Measurements from ENCODE around the gene UBA6. TPM values are rescaled to one million over a fixed set of nuclear protein-coding genes. Genes with fewer than 3 reads are reported as not detected.
A peak's percentile ranks its signal among the peaks of the same experiment; 100 is the strongest.

The UBA6 gene
- total RNA-seq, 1 donor from 2014 or later: 69.2 TPM

DNA sequence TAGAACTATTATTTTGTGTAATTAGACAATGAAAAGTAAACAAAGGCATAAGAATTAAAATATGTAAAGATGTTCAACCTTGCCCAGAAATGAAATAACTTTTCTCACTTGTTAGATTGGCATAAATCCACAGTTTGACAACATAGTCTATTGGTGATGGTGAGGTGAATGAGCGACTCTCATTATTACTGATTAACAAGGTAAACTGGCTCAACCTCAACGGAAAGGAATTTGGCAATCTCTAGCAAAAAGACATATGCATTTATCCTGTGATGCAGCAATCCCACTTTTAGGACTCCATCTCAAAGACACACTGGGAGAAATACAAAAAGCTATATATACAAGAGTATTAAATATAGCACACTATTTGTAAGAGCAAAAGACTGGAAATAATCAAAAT lies 22.3 kb downstream of the UBA6 start:
- peak; percentile 39 for DNase-seq (ENCODE audit: low read depth)
- TF ChIP-seq, protein P1, sequence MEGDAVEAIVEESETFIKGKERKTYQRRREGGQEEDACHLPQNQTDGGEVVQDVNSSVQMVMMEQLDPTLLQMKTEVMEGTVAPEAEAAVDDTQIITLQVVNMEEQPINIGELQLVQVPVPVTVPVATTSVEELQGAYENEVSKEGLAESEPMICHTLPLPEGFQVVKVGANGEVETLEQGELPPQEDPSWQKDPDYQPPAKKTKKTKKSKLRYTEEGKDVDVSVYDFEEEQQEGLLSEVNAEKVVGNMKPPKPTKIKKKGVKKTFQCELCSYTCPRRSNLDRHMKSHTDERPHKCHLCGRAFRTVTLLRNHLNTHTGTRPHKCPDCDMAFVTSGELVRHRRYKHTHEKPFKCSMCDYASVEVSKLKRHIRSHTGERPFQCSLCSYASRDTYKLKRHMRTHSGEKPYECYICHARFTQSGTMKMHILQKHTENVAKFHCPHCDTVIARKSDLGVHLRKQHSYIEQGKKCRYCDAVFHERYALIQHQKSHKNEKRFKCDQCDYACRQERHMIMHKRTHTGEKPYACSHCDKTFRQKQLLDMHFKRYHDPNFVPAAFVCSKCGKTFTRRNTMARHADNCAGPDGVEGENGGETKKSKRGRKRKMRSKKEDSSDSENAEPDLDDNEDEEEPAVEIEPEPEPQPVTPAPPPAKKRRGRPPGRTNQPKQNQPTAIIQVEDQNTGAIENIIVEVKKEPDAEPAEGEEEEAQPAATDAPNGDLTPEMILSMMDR (conservative IDR thresholded peaks at IDR 0.05; ENCODE audit: low read depth, low read length): no peak
- H3K4me3 ChIP-seq (ENCODE audit: low read depth, low read length): no peak overlapping the region

DNA sequence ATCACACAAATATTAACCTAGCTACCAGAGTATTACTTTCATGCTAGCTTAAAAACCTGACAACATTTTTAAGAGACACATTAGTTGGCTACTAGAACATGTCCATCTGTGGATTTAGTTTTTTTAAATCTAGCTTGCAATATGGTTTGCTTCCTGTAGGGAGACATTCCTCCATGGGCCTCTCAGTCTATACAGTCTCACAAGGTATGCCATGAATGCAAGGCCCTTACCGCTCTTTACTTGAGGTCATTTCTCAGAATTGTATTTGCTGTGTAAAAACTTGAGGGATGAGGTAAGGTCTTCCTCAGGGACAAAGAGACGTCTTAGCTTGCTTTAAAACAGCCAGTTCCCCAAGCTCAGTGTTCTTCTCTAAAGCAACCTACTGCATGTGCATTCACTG lies 26.9 kb downstream of the UBA6 start:
- no peak overlapping the region for H3K4me3 ChIP-seq (ENCODE audit: low read depth, low read length)
- DNase-seq (ENCODE audit: low read depth): no peak
- TF ChIP-seq, protein P1 (conservative IDR thresholded peaks at IDR 0.05; ENCODE audit: low read depth, low read length): no peak

DNA sequence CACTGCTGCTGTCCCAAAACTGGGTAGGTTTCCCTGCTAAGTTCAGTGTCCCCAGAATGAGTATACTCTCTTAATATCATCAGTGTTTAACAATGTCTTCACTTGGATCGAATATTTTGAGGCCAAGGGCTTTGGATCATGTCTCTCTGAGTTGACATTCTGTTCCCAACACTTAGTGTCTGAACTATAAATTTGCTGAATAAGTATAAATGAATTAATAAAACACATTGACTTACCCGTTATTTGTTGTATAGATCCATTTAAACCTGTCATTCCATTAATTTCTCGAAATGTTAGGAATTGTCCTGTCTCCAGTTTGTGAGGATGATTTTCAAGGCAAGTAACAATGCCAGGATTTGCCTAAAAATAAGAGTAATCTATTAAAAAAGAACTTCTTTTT lies 32.6 kb downstream of the UBA6 start:
- DNase-seq (ENCODE audit: low read depth): no peak
- H3K4me3 ChIP-seq (ENCODE audit: low read depth, low read length): no peak overlapping the region
- TF ChIP-seq, protein P1 (conservative IDR thresholded peaks at IDR 0.05; ENCODE audit: low read depth, low read length): no peak

DNA sequence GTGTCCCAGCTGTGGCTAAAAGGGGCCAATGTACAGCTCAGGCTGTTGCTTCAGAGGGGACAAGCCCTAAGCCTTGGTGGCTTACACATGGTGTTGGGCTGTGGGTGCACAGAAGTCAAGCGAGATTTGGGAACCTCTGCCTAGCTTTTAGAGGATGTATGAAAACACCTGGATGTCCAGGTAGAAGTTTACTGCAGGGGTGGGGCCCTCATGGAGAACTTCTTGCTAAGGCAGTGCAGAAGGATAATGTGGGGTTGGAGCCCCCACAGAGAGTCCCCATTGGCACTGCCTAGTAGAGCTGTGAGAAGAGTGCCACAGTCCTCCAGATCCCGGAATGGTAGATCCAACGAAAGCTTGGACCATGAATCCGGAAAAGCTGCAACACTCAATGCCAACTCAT lies 40.5 kb downstream of the UBA6 start:
- DNase-seq (ENCODE audit: low read depth): no peak
- TF ChIP-seq, protein P1 (conservative IDR thresholded peaks at IDR 0.05; ENCODE audit: low read depth, low read length): no peak

DNA sequence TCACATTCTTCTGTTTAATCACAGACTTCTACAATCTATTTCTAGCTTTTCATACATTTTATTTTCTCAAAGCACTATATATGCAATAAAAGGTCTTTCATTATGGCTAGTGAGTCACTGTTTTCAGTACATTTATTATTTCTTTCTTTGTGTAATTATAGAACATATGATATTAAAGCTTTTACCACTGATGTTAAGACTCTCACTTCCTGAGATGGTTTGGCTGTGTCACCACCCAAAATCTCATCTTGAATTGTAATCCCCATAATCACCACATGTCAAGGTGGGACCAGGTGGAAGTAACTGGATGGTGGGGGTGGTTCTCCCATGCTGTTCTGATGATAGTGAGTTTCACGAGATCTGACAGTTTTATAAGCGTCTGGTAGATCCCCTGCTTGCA lies 41.9 kb downstream of the UBA6 start:
- no peak overlapping the region for H3K4me3 ChIP-seq (ENCODE audit: low read depth, low read length)
- no peak for DNase-seq (ENCODE audit: low read depth)
- TF ChIP-seq, protein P1 (conservative IDR thresholded peaks at IDR 0.05; ENCODE audit: low read depth, low read length): no peak

More for the DNA sequence above, 40.5 kb downstream of the UBA6 start:
- H3K4me3 ChIP-seq (ENCODE audit: low read depth, low read length): no peak overlapping the region

DNA sequence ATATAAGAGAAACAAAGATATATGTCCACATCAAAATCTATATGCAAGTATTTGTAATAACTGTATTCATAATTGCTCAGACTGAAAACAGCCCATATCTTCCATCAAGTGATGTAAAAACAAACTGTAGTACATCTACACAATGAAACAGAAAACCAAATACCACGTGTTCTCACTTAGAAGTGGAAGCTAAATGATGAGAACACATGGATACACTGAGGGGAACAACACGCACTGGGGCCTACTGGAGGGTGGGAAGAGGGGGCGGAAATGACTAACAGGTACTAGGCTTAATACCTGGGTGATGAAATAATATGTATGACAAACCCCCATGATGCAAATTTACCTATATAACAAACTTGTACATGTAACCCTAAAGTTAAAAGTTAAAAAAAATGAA lies 42.7 kb downstream of the UBA6 start:
- no peak overlapping the region for H3K4me3 ChIP-seq (ENCODE audit: low read depth, low read length)
- no peak for DNase-seq (ENCODE audit: low read depth)
- TF ChIP-seq, protein P1 (conservative IDR thresholded peaks at IDR 0.05; ENCODE audit: low read depth, low read length): no peak

DNA sequence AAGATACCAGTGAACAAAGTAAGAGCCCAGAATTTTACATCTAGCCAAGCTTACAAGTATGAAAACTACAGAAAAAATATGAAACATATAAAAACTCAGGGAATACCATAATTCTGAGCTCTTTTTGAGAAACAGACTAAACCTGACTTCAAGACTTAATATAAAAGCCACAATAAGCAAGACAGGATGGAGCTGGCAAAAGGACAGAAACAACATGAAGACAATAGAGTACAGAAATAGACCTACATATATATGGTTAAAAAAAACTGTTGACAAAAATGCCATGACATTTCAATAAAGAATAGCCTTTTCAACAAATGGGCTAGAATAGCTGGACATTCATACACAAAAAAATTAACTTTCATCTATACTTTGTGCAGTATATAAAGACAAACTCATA lies 49.4 kb downstream of the UBA6 start:
- H3K4me3 ChIP-seq (ENCODE audit: low read depth, low read length): no peak overlapping the region
- no peak for DNase-seq (ENCODE audit: low read depth)
- TF ChIP-seq, protein P1 (conservative IDR thresholded peaks at IDR 0.05; ENCODE audit: low read depth, low read length): no peak
